ENCODE data around the gene PTPN14. TPM values are rescaled to one million over a fixed set of nuclear protein-coding genes. Genes with fewer than 3 reads are reported as not detected.

Gene PTPN14
- total and polyA plus RNA-seq, 2 experiments from 2014 or later = 18.7 to 70.2 TPM

GRCh38 chr1:214565310-214565709 is 13.9 kb upstream of the PTPN14 start:
- H3K36me3 Mint-ChIP-seq (ENCODE audit: low read depth) = no peaks in the 10 kb centered on the region
- Histone ChIP-seq H3K9me2 (ENCODE audit: insufficient read depth) (no peaks in the 10 kb centered on the region), H3K4me2 (no peak overlapping the region), H3K4me3 (no peak overlapping the region), H3K4me1 (ENCODE audit: insufficient read depth) (no peaks in the 10 kb centered on the region), H3K27ac (ENCODE audit: low read depth) (no peak overlapping the region), H3K79me2 (replicated peaks; ENCODE audit: insufficient read depth) (no peaks in the 10 kb centered on the region), H2AFZ (no peak overlapping the region), H4K20me1 (replicated peaks; ENCODE audit: insufficient read depth) (no peaks in the 10 kb centered on the region), H3K36me3 (ENCODE audit: insufficient read depth) (no peaks in the 10 kb centered on the region), H3K27me3 (ENCODE audit: insufficient read depth) (no peaks in the 10 kb centered on the region), H3F3A (replicated peaks; ENCODE audit: low read depth) (no peaks in the 10 kb centered on the region)
- DNase-seq (ENCODE audit: low spot score) (no peak), ATAC-seq (no peak)
- H3K27me3 Mint-ChIP-seq (ENCODE audit: insufficient read depth, low read depth, poor library complexity) = peaks cover 4% of the 10 kb centered on the region
- no peak overlapping the region for H3K4me3 Mint-ChIP-seq
- no peak overlapping the region for H3K27ac Mint-ChIP-seq
- H3K9me3 Mint-ChIP-seq = no peaks in the 10 kb centered on the region
- H3K4me1 Mint-ChIP-seq = no peaks in the 10 kb centered on the region
- TF ChIP-seq ZNF462 (CRISPR knock-in tag; IDR thresholded peaks at IDR 0.05) = no peak
- no peak for TF ChIP-seq CREB1 (CRISPR knock-in tag; IDR thresholded peaks at IDR 0.05; ENCODE audit: low read depth)
- TF ChIP-seq EZH2phosphoT487 (IDR thresholded peaks at IDR 0.05; ENCODE audit: unreplicated experiment) = no peak
- TF ChIP-seq STAT1 (IDR thresholded peaks at IDR 0.05; ENCODE audit: unreplicated experiment) = no peak
- TF ChIP-seq ZNF114 (CRISPR knock-in tag; IDR thresholded peaks at IDR 0.05) = no peak
- no peak for TF ChIP-seq JUNB (IDR thresholded peaks at IDR 0.05; ENCODE audit: unreplicated experiment)
- no peak for TF ChIP-seq EZH2 (IDR thresholded peaks at IDR 0.05; ENCODE audit: low read depth, unreplicated experiment)
- TF ChIP-seq ETS1 (IDR thresholded peaks at IDR 0.05) = no peak
- TF ChIP-seq POLR2AphosphoS5 (IDR thresholded peaks at IDR 0.05; ENCODE audit: low read depth) = no peak
- TF ChIP-seq ZNF331 (CRISPR knock-in tag; IDR thresholded peaks at IDR 0.05; ENCODE audit: low read depth) = no peak
- no peak for TF ChIP-seq NANOG (IDR thresholded peaks at IDR 0.05; ENCODE audit: borderline replicate concordance)
- TF ChIP-seq REST (IDR thresholded peaks at IDR 0.05; ENCODE audit: unreplicated experiment) = no peak
- no peak for TF ChIP-seq CTCF (conservative IDR thresholded peaks at IDR 0.05; ENCODE audit: low read depth in 2 of 2)

Data from GM23338 (cell line).